Right hindlimb (tissue), 1 donor: Measurements from ENCODE around the gene HEATR3.
"Not testable (repeated sequence)": the region's sequence is repeated elsewhere in the genome, so short reads cannot be mapped to it uniquely, and the experiment has no call there.

Experiments
- DNase-seq: peaks from one replicate; pipeline ENCODE4 v3.0.0-alpha.2; 2018

The HEATR3 gene

GRCh38 chr16:50102051-50102746, 36.4 kb downstream of the HEATR3 start:
- DNase-seq: no peak

- no peak for DNase-seq
Measured at GRCh38 chr16:50103764-50104163, 38.0 kb downstream of the HEATR3 start.

- no peak for DNase-seq
Measured at GRCh38 chr16:50114357-50115129, 48.8 kb downstream of the HEATR3 start.

- DNase-seq: no peak
Measured at GRCh38 chr16:50120711-50121110, 54.9 kb downstream of the HEATR3 start.

GRCh38 chr16:50121278-50121677, 55.5 kb downstream of the HEATR3 start:
- no peak for DNase-seq

GRCh38 chr16:50121721-50122445, 56.1 kb downstream of the HEATR3 start:
- no peak for DNase-seq

GRCh38 chr16:50123417-50123816, 57.6 kb downstream of the HEATR3 start:
- no peak for DNase-seq

- no peak for DNase-seq
Measured at GRCh38 chr16:50124769-50125168, 59.0 kb downstream of the HEATR3 start.

- DNase-seq: no peak
Measured at GRCh38 chr16:50126183-50126582, 60.4 kb downstream of the HEATR3 start.

- DNase-seq: not testable (repeated sequence)
Measured at GRCh38 chr16:50132571-50132970, 66.8 kb downstream of the HEATR3 start.

- DNase-seq: no peak
Measured at GRCh38 chr16:50133214-50133613, 67.4 kb downstream of the HEATR3 start.

GRCh38 chr16:50136399-50136798, 70.6 kb downstream of the HEATR3 start:
- no peak for DNase-seq

GRCh38 chr16:50137268-50137667, 71.5 kb downstream of the HEATR3 start:
- DNase-seq: no peak

- DNase-seq: no peak
Measured at GRCh38 chr16:50139580-50139979, 73.8 kb downstream of the HEATR3 start.

GRCh38 chr16:50144211-50144610, 78.4 kb downstream of the HEATR3 start:
- DNase-seq: no peak

- DNase-seq: no peak
Measured at GRCh38 chr16:50146479-50147435, 81.0 kb downstream of the HEATR3 start.

GRCh38 chr16:50151322-50151721, 85.6 kb downstream of the HEATR3 start:
- DNase-seq: no peak

GRCh38 chr16:50151756-50152155, 86.0 kb downstream of the HEATR3 start:
- DNase-seq: no peak

GRCh38 chr16:50152351-50152806, 86.6 kb downstream of the HEATR3 start:
- DNase-seq: no peak

- DNase-seq: peak; percentile 93
Measured at GRCh38 chr16:50152807-50153595, 87.2 kb downstream of the HEATR3 start, which contains the start of gene TENT4B. TSS of gene TENT4B (plus strand) at chr16:50153306. CDS start at chr16:50153622, 316 bp downstream.
